SW480 (cell line): Measurements from ENCODE around the gene AOAH.

Source experiments
- DNase-seq: peaks from one replicate; pipeline ENCODE4 v3.0.0-alpha.2; 2016; ENCODE audit warnings: low spot score

The AOAH gene

GRCh38 chr7:36546331-36546730 is 178.0 kb downstream of the AOAH start:
- DNase-seq = no peak

- DNase-seq = no peak
Observed at GRCh38 chr7:36545291-36545690, 179.0 kb downstream of the AOAH start.

GRCh38 chr7:36538126-36538525 is 186.2 kb downstream of the AOAH start:
- no peak for DNase-seq

GRCh38 chr7:36535866-36536664 is 188.2 kb downstream of the AOAH start:
- DNase-seq = no peak

GRCh38 chr7:36533717-36534116 is 190.6 kb downstream of the AOAH start:
- no peak for DNase-seq

GRCh38 chr7:36532981-36533499 is 191.3 kb downstream of the AOAH start:
- DNase-seq = no peak

- no peak for DNase-seq
Observed at GRCh38 chr7:36531951-36532350, 192.3 kb downstream of the AOAH start.

GRCh38 chr7:36530456-36530855 is 193.8 kb downstream of the AOAH start:
- DNase-seq = no peak

- DNase-seq = no peak
Observed at GRCh38 chr7:36527549-36527913, 196.8 kb downstream of the AOAH start.

- DNase-seq = peak; percentile 85
Observed at GRCh38 chr7:36526863-36527548, 197.3 kb downstream of the AOAH start.

- DNase-seq = no peak
Observed at GRCh38 chr7:36523371-36524101, 200.8 kb downstream of the AOAH start.

GRCh38 chr7:36522453-36523007 is 201.8 kb downstream of the AOAH start:
- no peak for DNase-seq

GRCh38 chr7:36521911-36522310 is 202.4 kb downstream of the AOAH start:
- DNase-seq = no peak

GRCh38 chr7:36521133-36521532 is 203.2 kb downstream of the AOAH start:
- DNase-seq = no peak

- no peak for DNase-seq
Observed at GRCh38 chr7:36515847-36516246, 208.4 kb downstream of the AOAH start.

GRCh38 chr7:36514289-36515243 is 209.7 kb downstream of the AOAH start:
- DNase-seq = peak; percentile 13

- DNase-seq = no peak
Observed at GRCh38 chr7:36513393-36513792, 210.9 kb downstream of the AOAH start.

GRCh38 chr7:36512616-36513015 is 211.7 kb downstream of the AOAH start:
- DNase-seq = no peak

GRCh38 chr7:36509962-36510361 is 214.3 kb downstream of the AOAH start:
- no peak for DNase-seq

GRCh38 chr7:36507475-36508440 is 216.5 kb downstream of the AOAH start:
- DNase-seq = no peak
